ENCODE measurements around the gene NEMP1.
"Not testable (repeated sequence)": the region's sequence is repeated elsewhere in the genome, so short reads cannot be mapped to it uniquely, and the experiment has no call there.

The NEMP1 gene

GRCh38 chr12:57022324-57022723, 56.3 kb downstream of the NEMP1 start:
- DNase-seq, result not testable (repeated sequence)

GRCh38 chr12:57019983-57020719, 58.4 kb downstream of the NEMP1 start:
- no peak for DNase-seq

- DNase-seq, result no peak
These were observed 59.7 kb downstream of the NEMP1 start for GRCh38 chr12:57018906-57019305.

- not testable (repeated sequence) for DNase-seq
These were observed 60.2 kb downstream of the NEMP1 start for GRCh38 chr12:57018353-57018752.

- DNase-seq, result no peak
These were observed 62.2 kb downstream of the NEMP1 start, which contains the start of gene TAC3 for GRCh38 chr12:57016348-57016747. TSS of gene TAC3 (minus strand) at chr12:57016529. CDS start at chr12:57015797, 732 bp downstream.

- DNase-seq, result no peak
These were observed 65.8 kb downstream of the NEMP1 start for GRCh38 chr12:57012600-57013465.

GRCh38 chr12:57011438-57012424, 66.9 kb downstream of the NEMP1 start:
- DNase-seq, result no peak

GRCh38 chr12:57010627-57011247, 67.9 kb downstream of the NEMP1 start:
- no peak for DNase-seq

GRCh38 chr12:57009949-57010626, 68.5 kb downstream of the NEMP1 start:
- no peak for DNase-seq

- DNase-seq, result peak; percentile 3
These were observed 70.4 kb downstream of the NEMP1 start for GRCh38 chr12:57008178-57008577.

GRCh38 chr12:57006809-57007475, 71.6 kb downstream of the NEMP1 start:
- DNase-seq, result no peak

GRCh38 chr12:57005980-57006808, 72.4 kb downstream of the NEMP1 start, which contains the start of gene ZBTB39:
TSS of gene ZBTB39 (minus strand) at chr12:57006546. CDS start at chr12:57004917, 1,629 bp downstream.
- peak; percentile 12 for DNase-seq
